ENCODE data around the gene ADISSP. TPM values are rescaled to one million over a fixed set of nuclear protein-coding genes. Genes with fewer than 3 reads are reported as not detected.

The ADISSP gene
- total and polyA plus RNA-seq, 4 donors: 8.6 to 53.7 (median 35.1) TPM

DNA sequence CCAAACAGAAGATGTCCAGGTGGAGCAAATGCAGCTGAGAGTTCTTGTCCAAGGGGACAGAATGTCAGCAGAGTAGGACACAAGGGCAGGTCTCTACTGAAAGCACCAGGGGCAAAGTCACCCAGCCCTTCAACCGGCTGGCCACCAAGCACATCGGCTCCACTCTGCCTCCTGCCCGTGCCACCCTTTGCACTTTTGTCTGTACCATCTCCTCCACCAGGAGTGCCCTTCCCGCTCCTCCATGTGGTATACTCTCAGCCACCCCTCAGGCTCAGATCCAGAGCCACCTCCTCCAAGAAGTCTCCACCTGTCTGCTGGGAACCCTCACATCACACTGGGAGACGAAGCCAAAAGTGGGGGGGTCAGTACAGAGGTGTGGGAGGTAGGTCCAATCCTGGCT, 39.2 kb downstream of the ADISSP start:
- peaks cover 0 to 22% (median 7%) of the 10 kb centered on the region in 5 donors for H3K4me1 ChIP-seq (ENCODE audit: control insufficient read depth in 5 of 5, insufficient read depth in 5 of 5, low read length in 5 of 5)
- TF ChIP-seq, protein P1, sequence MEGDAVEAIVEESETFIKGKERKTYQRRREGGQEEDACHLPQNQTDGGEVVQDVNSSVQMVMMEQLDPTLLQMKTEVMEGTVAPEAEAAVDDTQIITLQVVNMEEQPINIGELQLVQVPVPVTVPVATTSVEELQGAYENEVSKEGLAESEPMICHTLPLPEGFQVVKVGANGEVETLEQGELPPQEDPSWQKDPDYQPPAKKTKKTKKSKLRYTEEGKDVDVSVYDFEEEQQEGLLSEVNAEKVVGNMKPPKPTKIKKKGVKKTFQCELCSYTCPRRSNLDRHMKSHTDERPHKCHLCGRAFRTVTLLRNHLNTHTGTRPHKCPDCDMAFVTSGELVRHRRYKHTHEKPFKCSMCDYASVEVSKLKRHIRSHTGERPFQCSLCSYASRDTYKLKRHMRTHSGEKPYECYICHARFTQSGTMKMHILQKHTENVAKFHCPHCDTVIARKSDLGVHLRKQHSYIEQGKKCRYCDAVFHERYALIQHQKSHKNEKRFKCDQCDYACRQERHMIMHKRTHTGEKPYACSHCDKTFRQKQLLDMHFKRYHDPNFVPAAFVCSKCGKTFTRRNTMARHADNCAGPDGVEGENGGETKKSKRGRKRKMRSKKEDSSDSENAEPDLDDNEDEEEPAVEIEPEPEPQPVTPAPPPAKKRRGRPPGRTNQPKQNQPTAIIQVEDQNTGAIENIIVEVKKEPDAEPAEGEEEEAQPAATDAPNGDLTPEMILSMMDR (IDR thresholded peaks at IDR 0.05; ENCODE audit: control extremely low read depth, extremely low read depth): no peak
- H3K27ac ChIP-seq (ENCODE audit: low read depth in 1 of 2, low read length in 1 of 2): peak overlapping the region in 1 of 2 donors; percentile 64
- H3K27me3 ChIP-seq (ENCODE audit: control insufficient read depth in 3 of 3, insufficient read depth in 3 of 3, low read length in 2 of 3): peaks cover 0 to 7% (median 0%) of the 10 kb centered on the region in 3 donors
- no peaks in the 10 kb centered on the region for H3K36me3 ChIP-seq (ENCODE audit: control insufficient read depth in 4 of 4, insufficient read depth in 4 of 4, low read length in 4 of 4)
- H3K9me3 ChIP-seq (ENCODE audit: control insufficient read depth in 4 of 4, insufficient read depth in 3 of 4, low read length in 3 of 4): no peaks in the 10 kb centered on the region
- no peak for ATAC-seq (ENCODE audit: insufficient read depth, low FRiP score)
- H3K4me3 ChIP-seq: no peak overlapping the region
- H3K9ac ChIP-seq (ENCODE audit: insufficient read depth in 1 of 2, low read length in 2 of 2): no peak overlapping the region
- no peak for DNase-seq
- 88 to 91% methylated on average over 5 of the region's 5 CpGs for WGBS, 2 donors

DNA sequence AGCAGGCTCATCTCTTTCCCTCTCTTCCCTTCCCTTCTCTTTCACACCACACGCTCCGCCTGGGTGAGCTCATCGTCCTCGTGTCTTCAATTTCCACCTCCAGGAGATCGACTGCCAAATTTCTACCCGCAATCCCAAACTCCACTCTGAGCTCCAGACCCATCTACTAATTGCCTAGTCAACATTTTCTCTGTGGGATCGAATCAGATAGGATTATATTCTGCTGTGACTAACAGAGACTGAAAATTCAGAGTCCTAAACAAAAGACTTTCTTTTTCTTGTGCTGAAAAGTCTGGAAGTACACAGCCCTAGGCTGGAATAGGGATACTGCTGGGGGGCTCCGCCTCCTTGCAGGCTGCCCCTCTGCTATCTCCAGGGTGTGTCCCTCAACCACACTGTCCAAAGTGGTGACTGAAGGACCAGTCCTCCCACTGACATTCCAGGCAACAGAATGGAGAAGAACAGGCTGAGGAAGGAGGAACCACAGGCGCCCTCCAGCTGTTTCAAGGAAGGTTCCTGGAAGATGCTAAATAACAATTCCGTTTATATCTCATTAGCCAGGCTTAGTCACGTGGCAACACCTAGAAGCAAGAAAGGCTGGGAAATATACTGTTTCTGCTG, 40.0 kb downstream of the ADISSP start:
- peaks cover 0 to 7% (median 0%) of the 10 kb centered on the region in 3 donors for H3K27me3 ChIP-seq (ENCODE audit: control insufficient read depth in 3 of 3, insufficient read depth in 3 of 3, low read length in 2 of 3)
- TF ChIP-seq, protein P1 (IDR thresholded peaks at IDR 0.05; ENCODE audit: control extremely low read depth, extremely low read depth): no peak
- no peaks in the 10 kb centered on the region for H3K36me3 ChIP-seq (ENCODE audit: control insufficient read depth in 4 of 4, insufficient read depth in 4 of 4, low read length in 4 of 4)
- DNase-seq (no peak), ATAC-seq (ENCODE audit: insufficient read depth, low FRiP score) (peak; percentile 19)
- no peak overlapping the region for H3K9ac ChIP-seq (ENCODE audit: insufficient read depth in 1 of 2, low read length in 2 of 2)
- 57 to 60% methylated on average over 11 of the region's 11 CpGs for WGBS, 2 donors
- no peak overlapping the region for H3K4me3 ChIP-seq
- H3K27ac ChIP-seq (ENCODE audit: low read depth in 1 of 2, low read length in 1 of 2): no peak overlapping the region
- H3K9me3 ChIP-seq (ENCODE audit: control insufficient read depth in 4 of 4, insufficient read depth in 3 of 4, low read length in 3 of 4): no peaks in the 10 kb centered on the region
- H3K4me1 ChIP-seq (ENCODE audit: control insufficient read depth in 5 of 5, insufficient read depth in 5 of 5, low read length in 5 of 5): peaks cover 0 to 22% (median 4%) of the 10 kb centered on the region in 5 donors

DNA sequence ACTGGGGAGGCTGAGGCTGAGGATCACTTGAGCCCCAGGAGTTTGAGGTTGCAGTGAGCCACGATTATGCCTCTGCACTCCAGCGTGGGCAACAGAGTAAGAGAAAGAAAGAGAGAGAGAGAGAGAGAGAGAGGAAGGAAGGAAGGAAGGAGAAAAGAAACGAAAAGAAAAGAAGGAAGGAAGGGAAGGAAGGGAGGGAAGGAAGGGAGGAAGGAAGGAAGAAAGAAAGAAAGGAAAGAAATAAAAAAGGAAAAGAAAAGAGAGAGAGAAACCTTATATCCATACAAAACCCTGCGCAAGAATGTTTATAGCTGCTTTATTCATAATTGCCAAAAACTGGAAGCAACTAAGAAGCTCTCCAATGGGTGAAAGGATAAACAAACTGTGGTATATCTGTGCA, 43.2 kb downstream of the ADISSP start:
- no peak for ATAC-seq (ENCODE audit: insufficient read depth, low FRiP score)

More for the DNA sequence above, 43.2 kb downstream of the ADISSP start:
- WGBS, 2 donors: 58 to 63% methylated on average over 4 of the region's 4 CpGs
- H3K36me3 ChIP-seq (ENCODE audit: control insufficient read depth in 4 of 4, insufficient read depth in 4 of 4, low read length in 4 of 4): no peaks in the 10 kb centered on the region
- H3K4me3 ChIP-seq: no peak overlapping the region
- no peak overlapping the region for H3K9ac ChIP-seq (ENCODE audit: insufficient read depth in 1 of 2, low read length in 2 of 2)
- H3K27ac ChIP-seq (ENCODE audit: low read depth in 1 of 2, low read length in 1 of 2): no peak overlapping the region
- peaks cover 0 to 16% (median 0%) of the 10 kb centered on the region in 5 donors for H3K4me1 ChIP-seq (ENCODE audit: control insufficient read depth in 5 of 5, insufficient read depth in 5 of 5, low read length in 5 of 5)
- peaks cover 0 to 7% (median 0%) of the 10 kb centered on the region in 3 donors for H3K27me3 ChIP-seq (ENCODE audit: control insufficient read depth in 3 of 3, insufficient read depth in 3 of 3, low read length in 2 of 3)
- H3K9me3 ChIP-seq (ENCODE audit: control insufficient read depth in 4 of 4, insufficient read depth in 3 of 4, low read length in 3 of 4): no peaks in the 10 kb centered on the region
- TF ChIP-seq, protein P1 (IDR thresholded peaks at IDR 0.05; ENCODE audit: control extremely low read depth, extremely low read depth): no peak
- no peak for DNase-seq
